Right atrium auricular region (tissue), 2 donors: ENCODE data around the gene PAPOLA. TPM values are rescaled to one million over a fixed set of nuclear protein-coding genes. Genes with fewer than 3 reads are reported as not detected.

Experiments
- DNase-seq: peaks from one replicate; pipeline ENCODE4 v3.0.0-alpha.2; 2019; ENCODE audit warnings: low spot score
- H3K27ac ChIP-seq, 2 donors: fragments of 200-600 bp; sonication (generic); 1 replicate in 1 of 2; 2 replicates in 1 of 2; pipeline ENCODE4 v1.5.1; 2016 to 2019
- H3K27me3 ChIP-seq, 2 donors: fragments of 200-600 bp; sonication (generic); one replicate each; pipeline versions ENCODE4 v1.5.1 to v1.6.0; 2017 to 2019
- H3K36me3 ChIP-seq: fragments of 200-600 bp; sonication (generic); one replicate; pipeline ENCODE4 v1.5.1; 2016
- H3K4me1 ChIP-seq, 2 donors: fragments of 200-600 bp; sonication (generic); one replicate each; pipeline versions ENCODE4 v1.5.1 to v1.6.0; 2017 to 2019
- H3K4me3 ChIP-seq, 2 donors: fragments of 200-600 bp; sonication (generic); 1 replicate in 1 of 2; 2 replicates in 1 of 2; pipeline ENCODE4 v1.5.1; 2017 to 2019; ENCODE audit warnings: mild to moderate bottlenecking in 1 of 2, moderate library complexity in 1 of 2
- H3K9me3 ChIP-seq, 2 donors: fragments of 200-600 bp; sonication (generic); one replicate each; pipeline ENCODE4 v1.5.1; 2019
- CTCF ChIP-seq, 2 donors: fragments of 200-600 bp; sonication (generic); IDR thresholded peaks; one replicate each; pipeline ENCODE4 v1.5.1; 2019; ENCODE audit warnings: antibody characterized with exemption in 2 of 2
- total RNA-seq, 2 donors: library from RNA; depleted of rRNA; stranded (reverse); fragments of >200 nt; gene quantifications; one replicate each; pipeline ENCODE4 v1.1.0, GENCODE V29; 2016

The PAPOLA gene
- total RNA-seq, 2 donors from 2014 or later, result 85.2 to 91.9 TPM

GRCh38 chr14:96519970-96520369 is 17.8 kb downstream of the PAPOLA start:
- Histone ChIP-seq H3K4me3 (no peak overlapping the region), H3K9me3 (no peaks in the 10 kb centered on the region), H3K27me3 (no peaks in the 10 kb centered on the region), H3K4me1 (peaks cover 0 to 22% of the 10 kb centered on the region in 2 donors), H3K36me3 (peaks cover 32% of the 10 kb centered on the region), H3K27ac (no peak overlapping the region)
- DNase-seq, result no peak
- no peak for TF ChIP-seq CTCF (IDR thresholded peaks at IDR 0.05)

- Histone ChIP-seq H3K27ac (no peak overlapping the region), H3K27me3 (no peaks in the 10 kb centered on the region), H3K9me3 (no peaks in the 10 kb centered on the region), H3K4me1 (peaks cover 0 to 4% of the 10 kb centered on the region in 2 donors), H3K36me3 (peaks cover 61% of the 10 kb centered on the region), H3K4me3 (no peak overlapping the region)
- no peak for TF ChIP-seq CTCF (IDR thresholded peaks at IDR 0.05)
- no peak for DNase-seq
These were observed 23.3 kb downstream of the PAPOLA start for GRCh38 chr14:96525452-96525851.

GRCh38 chr14:96532632-96533031 is 30.4 kb downstream of the PAPOLA start:
- DNase-seq, result no peak
- no peak overlapping the region for H3K27ac ChIP-seq
- no peaks in the 10 kb centered on the region for H3K27me3 ChIP-seq
- H3K9me3 ChIP-seq, result no peaks in the 10 kb centered on the region
- no peak for TF ChIP-seq CTCF (IDR thresholded peaks at IDR 0.05)
- peaks cover 0 to 4% of the 10 kb centered on the region in 2 donors for H3K4me1 ChIP-seq
- H3K4me3 ChIP-seq, result no peak overlapping the region
- peaks cover 48% of the 10 kb centered on the region for H3K36me3 ChIP-seq

- Histone ChIP-seq H3K27me3 (no peaks in the 10 kb centered on the region), H3K4me3 (no peak overlapping the region), H3K27ac (no peak overlapping the region), H3K36me3 (peaks cover 36% of the 10 kb centered on the region), H3K9me3 (no peaks in the 10 kb centered on the region), H3K4me1 (no peaks in the 10 kb centered on the region)
- no peak for DNase-seq
- no peak for TF ChIP-seq CTCF (IDR thresholded peaks at IDR 0.05)
These were observed 34.6 kb downstream of the PAPOLA start for GRCh38 chr14:96536807-96537206.

- H3K4me3 ChIP-seq, result no peak overlapping the region
- no peaks in the 10 kb centered on the region for H3K9me3 ChIP-seq
- no peak for DNase-seq
- H3K27me3 ChIP-seq, result no peaks in the 10 kb centered on the region
- no peak overlapping the region for H3K27ac ChIP-seq
- peaks cover 30% of the 10 kb centered on the region for H3K36me3 ChIP-seq
- no peaks in the 10 kb centered on the region for H3K4me1 ChIP-seq
- TF ChIP-seq CTCF (IDR thresholded peaks at IDR 0.05), result no peak
These were observed 36.2 kb downstream of the PAPOLA start for GRCh38 chr14:96538097-96538989.

GRCh38 chr14:96538990-96539317 is 36.8 kb downstream of the PAPOLA start:
- Histone ChIP-seq H3K27me3 (no peaks in the 10 kb centered on the region), H3K4me1 (no peaks in the 10 kb centered on the region), H3K4me3 (no peak overlapping the region), H3K36me3 (peaks cover 30% of the 10 kb centered on the region), H3K27ac (no peak overlapping the region), H3K9me3 (no peaks in the 10 kb centered on the region)
- DNase-seq, result no peak
- no peak for TF ChIP-seq CTCF (IDR thresholded peaks at IDR 0.05)
